Hindlimb muscle (tissue), 1 donor: ENCODE measurements around the gene GBA2. TPM values are rescaled to one million over a fixed set of nuclear protein-coding genes. Genes with fewer than 3 reads are reported as not detected.
A peak's percentile ranks its signal among the peaks of the same experiment; 100 is the strongest.

Experiments used
- DNase-seq: peaks from one replicate; pipeline ENCODE4 v3.0.0-alpha.2; 2013
- polyA plus RNA-seq: library from polyadenylated mRNA; unstranded; fragments of 120-200 nt; gene quantifications from one replicate; pipeline ENCODE4 v1.2.1, GENCODE V29; 2013; ENCODE audit not compliant: insufficient read length

GBA2 gene
- polyA plus RNA-seq, 1 donor = 62.5 TPM

GRCh38 chr9:35763803-35764202 is 14.8 kb upstream of the GBA2 start:
- DNase-seq = no peak

GRCh38 chr9:35763181-35763580 is 14.2 kb upstream of the GBA2 start:
- DNase-seq = no peak

GRCh38 chr9:35760651-35761050 is 11.6 kb upstream of the GBA2 start:
- no peak for DNase-seq

GRCh38 chr9:35759795-35760194 is 10.8 kb upstream of the GBA2 start:
- no peak for DNase-seq

- DNase-seq = no peak
These were observed 9.5 kb upstream of the GBA2 start for GRCh38 chr9:35758475-35759050.

- DNase-seq = no peak
These were observed 8.9 kb upstream of the GBA2 start for GRCh38 chr9:35757892-35758275.

- no peak for DNase-seq
These were observed 8.3 kb upstream of the GBA2 start for GRCh38 chr9:35757226-35757891.

- peak; percentile 67 for DNase-seq
These were observed 7.5 kb upstream of the GBA2 start for GRCh38 chr9:35756275-35757225.

GRCh38 chr9:35755071-35755470 is 6.0 kb upstream of the GBA2 start:
- DNase-seq = no peak

- no peak for DNase-seq
These were observed 5.2 kb upstream of the GBA2 start, which contains the start of gene MSMP for GRCh38 chr9:35754264-35754663. Gene MSMP, minus strand, starts transcription at chr9:35754276. Its CDS starts 147 bp downstream, at chr9:35754129.

GRCh38 chr9:35753466-35753865 is 4.4 kb upstream of the GBA2 start:
- DNase-seq = no peak

- no peak for DNase-seq
These were observed 1.2 kb upstream of the GBA2 start for GRCh38 chr9:35750256-35750531.

GRCh38 chr9:35749515-35750255 is 657 bp upstream of the GBA2 start:
- DNase-seq = no peak

GRCh38 chr9:35748242-35748857 is 678 bp downstream of the GBA2 start:
- no peak for DNase-seq

GRCh38 chr9:35746583-35746982 is 2.4 kb downstream of the GBA2 start:
- DNase-seq = no peak

- no peak for DNase-seq
These were observed 3.5 kb downstream of the GBA2 start for GRCh38 chr9:35745569-35745968.

- no peak for DNase-seq
These were observed 5.0 kb downstream of the GBA2 start for GRCh38 chr9:35743880-35744518.

GRCh38 chr9:35743452-35743851 is 5.6 kb downstream of the GBA2 start:
- DNase-seq = no peak

GRCh38 chr9:35741740-35742139 is 7.3 kb downstream of the GBA2 start:
- no peak for DNase-seq

GRCh38 chr9:35740243-35740642 is 8.8 kb downstream of the GBA2 start:
- no peak for DNase-seq

- no peak for DNase-seq
These were observed 10.1 kb downstream of the GBA2 start for GRCh38 chr9:35738924-35739323.

- no peak for DNase-seq
These were observed 10.8 kb downstream of the GBA2 start for GRCh38 chr9:35738186-35738585.
